SK-N-DZ (cell line): Measurements from ENCODE around the gene GADD45G.

Experiments
- DNase-seq: peaks from one replicate; pipeline ENCODE4 v3.0.0-alpha.2; 2015; ENCODE audit warnings: low spot score

Gene GADD45G

DNA sequence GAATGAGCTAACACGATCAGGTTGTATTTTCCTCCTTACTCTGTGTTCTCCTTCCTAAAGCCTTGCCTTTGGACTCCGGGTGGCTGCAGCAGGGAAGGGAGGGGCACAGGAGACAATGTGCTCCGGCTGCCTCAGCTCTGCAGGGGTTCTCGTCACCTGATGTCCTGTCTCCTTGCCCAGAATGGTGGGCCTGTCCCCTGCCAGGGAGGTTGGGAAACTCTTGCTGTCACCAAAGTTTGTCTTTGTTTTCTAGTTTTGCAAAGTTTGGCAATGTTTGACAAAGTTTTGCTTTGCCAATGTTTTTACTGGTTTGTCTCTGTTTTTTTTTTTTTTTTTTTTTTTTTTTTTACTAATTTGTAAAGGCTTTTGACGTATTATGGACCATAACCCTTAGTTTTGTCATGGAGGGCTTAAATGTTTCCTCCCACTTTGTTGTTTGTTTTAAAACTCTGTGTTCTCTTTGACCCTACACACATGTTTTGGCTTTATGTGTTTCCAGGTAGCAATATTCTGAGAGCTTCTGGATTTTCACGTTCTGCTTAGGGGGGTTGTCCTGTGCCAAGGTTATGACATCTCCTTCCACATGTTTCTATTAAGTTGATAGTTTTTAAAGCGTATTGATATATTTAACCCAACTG lies 49.3 kb downstream of the GADD45G start:
- no peak for DNase-seq

DNA sequence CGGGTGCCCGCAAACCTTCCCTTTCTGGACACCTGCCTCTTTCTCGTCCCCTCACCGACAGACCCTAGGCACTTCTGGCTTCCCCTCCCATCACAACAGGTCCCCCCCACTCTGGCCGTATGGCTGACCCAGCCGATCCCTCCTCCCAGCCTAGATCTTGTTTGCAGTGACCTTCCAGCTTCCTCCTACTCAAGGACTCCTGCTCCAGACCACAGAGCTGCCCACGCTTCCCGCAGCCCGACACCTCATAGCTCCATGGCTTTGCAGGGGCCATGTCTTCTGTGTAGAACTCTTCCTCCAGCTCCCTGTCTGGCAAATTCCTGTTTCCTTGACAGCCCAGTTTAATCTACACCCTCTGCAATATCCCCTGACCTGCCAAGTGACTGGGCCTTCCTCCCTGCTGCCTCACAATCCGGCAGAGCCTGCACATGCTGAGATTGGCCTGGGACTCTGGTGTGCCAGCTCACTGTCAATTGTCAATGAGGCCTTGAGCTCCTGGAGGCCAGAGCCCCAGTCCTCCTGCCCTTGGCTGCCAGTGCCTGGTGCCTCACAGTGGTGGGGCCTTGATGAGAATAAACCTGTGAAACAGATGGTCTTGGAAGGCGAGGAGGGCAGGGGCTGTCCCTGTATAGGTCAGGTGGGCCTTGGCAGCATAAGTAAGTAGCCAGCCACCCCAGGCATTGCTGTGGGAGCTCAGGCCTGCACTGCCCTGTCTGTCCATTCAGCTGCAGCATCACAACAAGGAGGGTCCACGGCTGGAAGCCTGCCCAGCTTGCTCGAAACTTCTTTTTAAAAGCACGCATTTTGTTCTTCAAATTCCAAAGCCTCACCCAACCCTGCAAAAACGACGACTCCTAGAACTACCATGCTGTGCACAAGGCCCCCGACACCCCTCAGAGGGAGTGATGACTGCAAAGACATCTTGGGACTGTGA lies 50.5 kb downstream of the GADD45G start:
- DNase-seq: no peak
